H1 (cell line): ENCODE data around the gene ZNF524. TPM values are rescaled to one million over a fixed set of nuclear protein-coding genes. Genes with fewer than 3 reads are reported as not detected.

ENCODE experiments used
- GTF2F1 ChIP-seq: IDR thresholded peaks from 2 replicates; pipeline ENCODE4 v1.6.1; 2012; ENCODE audit warnings: low read depth, low read length, improper control_type of control experiment, borderline replicate concordance
- HDAC6 ChIP-seq: IDR thresholded peaks from one replicate; pipeline ENCODE4 v1.7.1; 2012; ENCODE audit warnings: low read depth, mild to moderate bottlenecking, inconsistent platforms, low read length, moderate library complexity
- NANOG ChIP-seq: IDR thresholded peaks from 2 replicates; pipeline ENCODE4 v1.6.1; 2011; ENCODE audit warnings: low read length, low read depth, mild to moderate bottlenecking, inconsistent platforms; ENCODE audit not compliant: insufficient read depth, poor library complexity, severe bottlenecking
- SAP30 ChIP-seq: fragments of 300-600 bp; sonication (generic); IDR thresholded peaks from 2 replicates; pipeline ENCODE4 v1.7.1; 2012; ENCODE audit warnings: low read length, moderate library complexity, mild to moderate bottlenecking, inconsistent platforms; ENCODE audit not compliant: insufficient read depth, insufficient replicate concordance
- SP4 ChIP-seq: IDR thresholded peaks from 2 replicates; pipeline ENCODE4 v1.6.1; 2012; ENCODE audit warnings: low read length, inconsistent platforms
- YY1 ChIP-seq: IDR thresholded peaks from 2 replicates; pipeline ENCODE4 v1.6.1; 2011; ENCODE audit warnings: low read depth, mild to moderate bottlenecking, low read length
- polyA plus RNA-seq, 7 experiments: library from polyadenylated mRNA; depleted of rRNA in 3 of 7; stranded (reverse) in 5 of 7; unstranded in 2 of 7; fragments of >200 nt in 5 of 7; fragments of 200-250 nt in 2 of 7; gene quantifications; 1 replicate in 5 of 7; 2 replicates in 1 of 7; 4 replicates in 1 of 7; pipeline versions ENCODE4 v1.2.1 to v1.2.3, GENCODE V29; 2011 to 2013; ENCODE audit warnings: missing spikeins in 2 of 7, mixed read lengths in 2 of 7
- total RNA-seq: library from RNA; stranded (reverse); fragmentation: NEBNext Ultra II Directional; extraction: Animal tissue kit (Norgen Biotek cat#: 25700); gene quantifications from 2 replicates; pipeline ENCODE4 v1.2.1, GENCODE V29; 2021
- TF ChIP-seq, protein P1 (sequence below): IDR thresholded peaks from 2 replicates; pipeline ENCODE4 v1.6.1; 2011; ENCODE audit warnings: low read depth, mild to moderate bottlenecking, low read length; ENCODE audit not compliant: insufficient read depth

ZNF524 gene
- total and polyA plus RNA-seq, 2 of the 8 experiments (the other 6 are each of a cell fraction or from before 2014, with no cell fraction given), result 4.4 to 4.7 TPM

DNA sequence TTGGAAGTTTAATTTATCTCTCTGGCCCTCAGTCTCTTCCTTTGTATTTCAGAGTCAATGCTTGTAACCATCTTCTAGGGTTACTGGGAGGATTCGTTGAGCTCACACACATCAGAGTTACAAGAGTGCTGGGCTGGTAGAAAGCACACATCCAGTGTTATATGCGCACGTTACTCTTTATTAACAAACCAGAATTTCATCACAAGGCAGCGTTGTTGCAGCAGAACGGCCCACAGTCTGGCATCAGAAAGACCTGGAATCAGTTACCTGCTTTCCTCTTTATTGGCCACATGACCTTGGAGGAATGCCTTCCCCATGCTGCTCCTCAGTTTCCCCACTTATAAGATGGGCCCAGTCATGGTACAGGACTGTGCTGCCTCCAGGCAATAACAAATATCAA lies 9.2 kb downstream of the ZNF524 start (continued):
- TF ChIP-seq HDAC6, result no peak
- TF ChIP-seq, protein P1, sequence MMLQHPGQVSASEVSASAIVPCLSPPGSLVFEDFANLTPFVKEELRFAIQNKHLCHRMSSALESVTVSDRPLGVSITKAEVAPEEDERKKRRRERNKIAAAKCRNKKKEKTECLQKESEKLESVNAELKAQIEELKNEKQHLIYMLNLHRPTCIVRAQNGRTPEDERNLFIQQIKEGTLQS, result no peak
- no peak for TF ChIP-seq SAP30
- no peak for TF ChIP-seq SP4
- no peak for TF ChIP-seq YY1
- no peak for TF ChIP-seq GTF2F1
- TF ChIP-seq NANOG, result no peak
